Measurements from ENCODE around the gene AKR1C1. TPM values are rescaled to one million over a fixed set of nuclear protein-coding genes. Genes with fewer than 3 reads are reported as not detected.

AKR1C1 gene
- 69.3 and 122 TPM in 2 replicates for total RNA-seq

GRCh38 chr10:4962876-4963814 is at the start of gene AKR1C1:
TSS of gene AKR1C1 (plus strand) at chr10:4963415. CDS start at chr10:4963445, 30 bp downstream.

DNA sequence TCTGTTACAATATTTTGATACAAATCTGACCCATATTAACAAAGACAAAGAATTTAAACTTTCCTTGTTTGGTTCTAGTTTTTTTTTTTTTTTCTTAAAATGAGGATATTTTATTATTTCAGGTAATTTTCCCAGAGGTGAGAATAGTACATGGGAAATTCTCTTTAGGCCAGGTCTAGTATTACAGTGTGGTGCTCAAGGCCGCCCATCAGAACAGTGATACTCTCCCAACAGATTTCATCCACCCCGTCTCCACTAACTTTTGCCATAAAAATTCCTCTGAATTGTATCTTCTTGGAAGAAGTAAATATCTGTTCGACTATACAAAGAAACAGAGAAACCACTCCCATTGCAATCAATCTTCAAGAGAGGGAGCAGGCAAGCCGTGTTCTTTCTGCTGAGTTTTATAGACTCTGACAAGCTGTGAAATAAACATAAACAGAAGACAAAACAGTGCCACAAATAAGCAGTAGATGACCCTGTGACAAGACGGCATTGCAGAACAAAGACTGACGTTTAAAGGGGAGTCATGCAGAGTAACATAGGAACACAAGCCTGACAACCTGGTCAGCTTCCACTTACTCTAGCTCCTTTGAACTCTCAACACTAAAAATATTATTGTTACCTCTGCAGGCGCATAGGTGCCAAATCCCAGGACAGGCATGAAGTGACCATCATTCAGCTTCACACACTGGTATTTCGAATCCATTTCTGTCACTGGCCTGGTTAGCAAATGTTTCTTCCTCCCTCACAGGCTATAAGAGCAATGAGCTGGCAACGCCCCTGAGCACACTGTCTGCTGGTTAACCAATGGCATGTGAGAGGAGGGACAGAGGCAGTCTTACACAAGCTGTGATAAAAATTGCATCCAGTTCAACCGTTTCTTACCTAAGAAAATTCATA is 40.2 kb downstream of the AKR1C1 start, which contains the start of gene AKR1C2:
TSS of gene AKR1C2 (minus strand) at position 731 of the 903 bp plus-strand sequence. CDS start at position 709, 22 bp downstream.

Other genes starting within 250 kb of the AKR1C1 start
- gene AKR1E2, start 137.2 kb upstream of the AKR1C1 start, total RNA-seq = 14.8 and 64.8 TPM in 2 replicates
- 11.0 and 73.6 TPM in 2 replicates for gene AKR1C2, start 40.4 kb downstream of the AKR1C1 start, total RNA-seq
- gene AKR1C3, start 131.0 kb downstream of the AKR1C1 start, total RNA-seq = 59.8 and 91.6 TPM in 2 replicates
- not detected in 2 replicates for gene AKR1C8, start 221.7 kb downstream of the AKR1C1 start, total RNA-seq
- gene AKR1C4, start 233.4 kb downstream of the AKR1C1 start, total RNA-seq = not detected in 2 replicates